ENCODE data around the gene MRPL52.
"Not testable (repeated sequence)": the region's sequence is repeated elsewhere in the genome, so short reads cannot be mapped to it uniquely, and the experiment has no call there.

MRPL52 gene

DNA sequence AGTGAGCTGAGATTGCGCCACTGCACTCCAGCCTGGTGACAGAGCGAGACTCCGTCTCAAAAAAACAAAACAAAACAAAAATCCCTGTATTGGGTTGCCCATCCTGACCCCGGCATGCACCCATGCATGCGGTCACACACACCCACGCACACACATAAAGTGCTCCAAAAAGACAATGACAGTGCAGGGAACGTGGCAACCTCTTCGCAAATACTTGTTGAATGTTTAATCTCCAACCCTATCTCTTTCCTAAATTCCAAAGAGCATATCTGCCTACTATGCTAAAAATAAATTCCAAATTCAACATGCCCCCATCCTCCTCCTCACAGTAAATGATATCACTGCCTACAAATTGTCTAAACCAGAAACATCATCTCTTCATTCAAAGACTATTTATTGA, 28.0 kb upstream of the MRPL52 start:
- Mint-ChIP-seq H3K4me1 (ENCODE audit: low read depth) (no peaks in the 10 kb centered on the region), H3K27ac (no peak overlapping the region), H3K9me3 (no peaks in the 10 kb centered on the region), H3K4me3 (no peak overlapping the region), H3K27me3 (peaks cover 25% of the 10 kb centered on the region), H3K36me3 (ENCODE audit: low read depth) (no peaks in the 10 kb centered on the region)
- DNase-seq: no peak

DNA sequence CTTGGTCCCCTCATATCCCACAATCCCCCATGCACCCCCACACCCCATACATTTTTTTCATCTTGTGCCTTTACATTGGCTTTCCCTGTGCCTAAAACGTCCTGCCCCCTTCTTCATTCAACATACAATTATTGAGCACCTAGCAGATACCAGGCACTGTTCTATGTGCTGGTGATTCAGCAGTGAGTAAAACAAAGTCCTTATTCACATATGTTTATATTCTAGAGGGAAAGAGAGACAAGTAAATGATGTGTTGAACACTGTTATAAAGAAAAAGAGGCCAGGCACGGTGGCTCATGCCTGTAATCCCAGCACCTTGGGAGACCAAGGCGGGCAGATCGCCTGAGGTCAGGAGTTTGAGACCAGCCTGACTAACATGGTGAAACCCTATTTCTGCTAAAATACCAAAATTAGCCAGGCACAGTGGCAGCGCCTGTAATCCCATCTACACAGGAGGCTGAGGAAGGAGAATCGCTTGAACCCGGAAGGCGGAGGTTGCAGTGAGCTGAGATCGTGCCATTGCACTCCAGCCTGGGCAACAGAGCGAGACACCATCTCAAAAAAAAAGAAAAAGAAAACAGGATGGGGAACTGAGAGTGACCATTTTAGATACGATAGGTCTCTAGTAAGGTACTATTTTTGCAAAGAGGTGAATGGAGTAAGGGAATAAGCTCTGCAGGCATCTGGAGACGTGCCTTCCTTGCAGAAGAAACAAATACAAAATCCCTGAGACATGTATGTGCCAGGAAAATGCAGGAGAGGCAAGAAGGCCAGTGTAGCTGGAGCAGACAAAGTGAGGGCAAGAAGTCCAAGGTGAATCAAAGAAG, 26.6 kb upstream of the MRPL52 start:
- no peak overlapping the region for H3K4me3 Mint-ChIP-seq
- no peaks in the 10 kb centered on the region for H3K36me3 Mint-ChIP-seq (ENCODE audit: low read depth)

DNA sequence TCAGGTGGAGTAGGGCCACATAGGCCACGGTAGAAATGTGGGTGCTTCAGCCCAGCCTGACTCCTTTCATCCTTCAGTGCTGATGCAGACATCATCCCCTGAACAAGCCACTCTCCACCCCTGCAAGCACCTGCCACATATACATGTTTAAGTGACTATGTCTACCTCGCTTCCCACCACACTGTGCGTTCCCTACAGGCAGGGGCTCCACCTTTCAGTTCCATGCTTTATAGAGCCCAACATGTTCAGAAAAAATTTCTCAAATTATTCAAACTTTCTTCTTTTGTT, 26.1 kb upstream of the MRPL52 start:
- H3K27me3 Mint-ChIP-seq: peaks cover 18% of the 10 kb centered on the region
- H3K9me3 Mint-ChIP-seq: no peaks in the 10 kb centered on the region
- H3K27ac Mint-ChIP-seq: no peak overlapping the region
- no peaks in the 10 kb centered on the region for H3K36me3 Mint-ChIP-seq (ENCODE audit: low read depth)
- no peaks in the 10 kb centered on the region for H3K4me1 Mint-ChIP-seq (ENCODE audit: low read depth)
- DNase-seq: no peak
- no peak overlapping the region for H3K4me3 Mint-ChIP-seq

More for the DNA sequence above, 26.6 kb upstream of the MRPL52 start:
- Mint-ChIP-seq H3K27me3 (peaks cover 20% of the 10 kb centered on the region), H3K4me1 (ENCODE audit: low read depth) (no peaks in the 10 kb centered on the region), H3K9me3 (no peaks in the 10 kb centered on the region), H3K27ac (no peak overlapping the region)
- no peak for DNase-seq

DNA sequence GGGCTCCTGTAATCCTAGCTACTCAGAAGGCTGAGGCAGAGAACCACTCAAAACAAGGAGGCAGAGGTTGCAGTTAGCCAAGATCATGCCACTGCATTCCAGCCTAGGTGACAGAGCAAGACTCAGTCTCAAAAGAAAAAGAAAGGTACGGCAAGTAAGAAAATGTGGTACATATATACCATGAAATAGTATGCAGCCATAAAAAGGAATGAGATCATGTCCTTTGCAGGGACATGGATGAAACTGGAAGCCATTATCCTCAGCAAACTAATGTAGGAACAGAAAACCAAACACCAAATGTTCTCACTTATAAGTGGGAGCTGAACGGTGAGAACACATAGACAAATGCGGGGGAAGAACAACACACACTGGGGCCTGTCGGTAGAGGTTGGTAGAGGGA, 24.5 kb upstream of the MRPL52 start:
- DNase-seq; H3K36me3 Mint-ChIP-seq (ENCODE audit: low read depth); H3K27me3 Mint-ChIP-seq; H3K9me3 Mint-ChIP-seq; H3K27ac Mint-ChIP-seq; H3K4me1 Mint-ChIP-seq (ENCODE audit: low read depth); H3K4me3 Mint-ChIP-seq: not testable (repeated sequence)

DNA sequence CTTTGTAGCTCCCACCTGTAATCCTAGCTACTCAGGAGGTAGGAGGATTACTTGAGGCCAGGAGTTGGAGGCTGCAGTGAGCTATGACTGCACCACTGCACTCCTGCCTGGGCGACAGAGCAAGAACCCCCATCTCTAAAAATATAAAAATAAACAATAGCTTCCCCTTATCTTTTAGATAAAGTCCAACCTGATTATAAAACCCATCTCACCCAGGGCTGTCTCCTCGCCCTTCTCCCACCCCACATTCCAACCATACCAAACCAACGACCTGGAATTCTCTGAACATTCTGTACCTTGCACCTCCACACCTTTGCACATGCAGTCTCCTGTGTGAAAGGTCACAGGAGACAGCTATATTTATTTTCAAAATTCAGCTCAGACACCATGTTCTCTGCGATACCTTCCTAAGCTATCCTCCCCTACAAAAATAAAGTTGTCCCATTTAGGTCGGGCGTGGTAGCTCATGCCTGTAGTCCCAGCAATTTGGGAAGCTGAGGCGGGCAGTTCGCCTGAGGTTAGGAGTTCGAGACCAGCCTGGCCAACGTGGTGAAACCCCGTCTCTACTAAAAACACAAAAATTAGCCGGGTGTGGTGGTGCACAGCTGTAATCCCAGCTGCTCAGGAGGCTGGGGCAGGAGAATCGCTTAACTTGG, 22.1 kb upstream of the MRPL52 start:
- Mint-ChIP-seq H3K27ac (no peak overlapping the region), H3K27me3 (no peaks in the 10 kb centered on the region), H3K36me3 (ENCODE audit: low read depth) (no peaks in the 10 kb centered on the region), H3K4me1 (ENCODE audit: low read depth) (peaks cover 2% of the 10 kb centered on the region), H3K9me3 (no peaks in the 10 kb centered on the region), H3K4me3 (no peak overlapping the region)
- no peak for DNase-seq

DNA sequence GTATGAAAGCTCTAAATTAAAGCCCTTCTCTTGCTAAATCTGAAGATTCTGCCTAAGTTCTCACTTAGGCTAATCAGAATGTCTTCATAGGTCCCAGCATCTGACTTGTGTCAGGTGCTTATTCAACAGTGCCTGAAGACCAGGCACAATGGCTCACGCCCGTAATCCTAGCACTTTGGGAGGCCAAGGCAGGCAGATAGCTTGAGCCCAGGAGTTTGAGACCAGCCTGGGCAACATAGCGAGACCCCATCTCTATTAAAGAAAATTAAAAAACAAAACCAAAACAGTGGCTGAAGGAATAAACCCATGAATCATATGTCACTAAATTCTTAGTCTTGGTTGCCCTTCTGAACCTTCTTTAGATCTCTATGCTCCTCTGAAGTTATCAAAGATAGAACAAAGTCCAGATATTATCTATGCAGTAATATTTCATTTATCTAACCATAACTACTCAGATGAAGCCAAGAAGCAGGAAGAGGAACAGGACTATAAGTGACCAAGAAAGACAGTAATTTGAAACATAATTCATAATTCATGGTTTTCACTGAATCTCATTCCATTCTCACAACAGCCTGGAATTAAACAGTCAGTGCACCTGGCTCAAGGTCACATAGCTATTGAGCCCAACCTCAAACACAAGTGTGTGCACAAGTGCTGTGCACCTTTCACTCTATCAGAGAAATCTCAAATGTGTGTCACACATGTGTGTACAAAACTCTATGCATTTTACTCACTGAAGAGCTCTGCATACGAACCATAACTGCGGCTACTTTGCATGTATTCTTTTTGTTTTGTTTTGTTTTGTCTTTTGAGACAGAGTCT, 21.1 kb upstream of the MRPL52 start:
- DNase-seq: no peak
- Mint-ChIP-seq H3K9me3 (no peaks in the 10 kb centered on the region), H3K4me3 (no peak overlapping the region), H3K27me3 (no peaks in the 10 kb centered on the region), H3K36me3 (ENCODE audit: low read depth) (no peaks in the 10 kb centered on the region), H3K4me1 (ENCODE audit: low read depth) (peaks cover 2% of the 10 kb centered on the region), H3K27ac (no peak overlapping the region)

DNA sequence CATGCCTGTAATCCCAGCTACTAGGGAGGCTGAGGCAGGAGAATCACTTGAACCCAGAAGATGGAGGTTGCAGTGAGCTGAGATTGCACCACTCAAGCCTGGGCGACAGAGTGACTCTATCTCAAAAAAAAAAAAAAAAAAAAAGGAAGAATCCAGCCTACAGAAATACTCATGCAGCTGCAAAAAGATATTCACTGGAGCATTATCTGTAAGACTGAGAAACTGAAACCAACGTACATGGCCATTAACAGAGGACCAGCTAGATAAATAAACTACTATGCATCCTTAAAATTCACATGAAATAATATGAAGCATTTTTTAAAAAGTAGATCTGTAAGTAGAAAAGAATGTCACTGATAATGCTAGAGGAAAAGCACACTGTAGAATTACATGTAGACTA, 18.0 kb upstream of the MRPL52 start:
- no peak for DNase-seq
- Mint-ChIP-seq H3K4me3 (no peak overlapping the region), H3K9me3 (no peaks in the 10 kb centered on the region), H3K27me3 (no peaks in the 10 kb centered on the region), H3K36me3 (ENCODE audit: low read depth) (no peaks in the 10 kb centered on the region), H3K4me1 (ENCODE audit: low read depth) (peaks cover 8% of the 10 kb centered on the region), H3K27ac (no peak overlapping the region)

DNA sequence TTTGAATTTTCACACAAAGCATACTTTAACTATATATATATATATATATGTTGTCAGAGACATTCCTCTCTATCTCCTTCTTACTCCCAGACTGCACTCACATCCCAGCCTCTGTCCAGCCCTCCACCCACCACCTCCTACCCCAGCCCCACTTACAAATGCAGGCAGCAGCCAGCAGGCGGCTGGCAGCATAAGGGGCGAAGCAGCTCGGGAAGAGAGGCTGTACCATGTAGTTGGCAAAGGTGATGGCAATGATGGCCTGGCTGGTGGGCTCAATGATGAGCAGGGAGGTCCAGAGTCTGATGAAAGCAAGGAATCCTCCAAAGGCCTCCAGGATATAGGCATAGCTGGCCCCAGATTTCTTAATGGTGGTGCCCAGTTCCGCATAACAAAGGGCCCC, 16.9 kb upstream of the MRPL52 start:
- Mint-ChIP-seq H3K36me3 (ENCODE audit: low read depth) (no peaks in the 10 kb centered on the region), H3K9me3 (no peaks in the 10 kb centered on the region), H3K4me1 (ENCODE audit: low read depth) (peaks cover 8% of the 10 kb centered on the region), H3K27me3 (no peaks in the 10 kb centered on the region), H3K4me3 (no peak overlapping the region), H3K27ac (no peak overlapping the region)
- no peak for DNase-seq

DNA sequence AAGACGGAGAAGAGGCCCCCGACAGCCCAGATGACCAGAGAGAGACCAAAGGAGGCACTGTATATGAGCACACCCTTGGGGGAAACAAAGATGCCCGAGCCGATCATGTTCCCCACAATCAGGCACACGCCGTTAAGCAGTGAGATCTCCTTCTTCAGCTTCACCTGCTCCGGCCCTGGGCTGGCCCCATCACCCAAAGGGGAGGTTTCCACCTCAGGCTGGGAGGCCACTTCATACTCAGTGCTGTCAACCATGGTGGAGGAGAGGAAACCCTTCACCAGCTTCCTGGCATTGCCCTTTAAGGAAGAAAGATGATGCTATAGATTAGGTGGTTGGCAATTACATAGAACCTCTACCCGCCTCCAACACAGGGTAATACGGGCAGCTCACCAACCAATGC, 16.5 kb upstream of the MRPL52 start:
- peaks cover 8% of the 10 kb centered on the region for H3K4me1 Mint-ChIP-seq (ENCODE audit: low read depth)
- no peaks in the 10 kb centered on the region for H3K36me3 Mint-ChIP-seq (ENCODE audit: low read depth)
- no peaks in the 10 kb centered on the region for H3K9me3 Mint-ChIP-seq
- no peak overlapping the region for H3K4me3 Mint-ChIP-seq
- no peak overlapping the region for H3K27ac Mint-ChIP-seq
- H3K27me3 Mint-ChIP-seq: no peaks in the 10 kb centered on the region
- no peak for DNase-seq

DNA sequence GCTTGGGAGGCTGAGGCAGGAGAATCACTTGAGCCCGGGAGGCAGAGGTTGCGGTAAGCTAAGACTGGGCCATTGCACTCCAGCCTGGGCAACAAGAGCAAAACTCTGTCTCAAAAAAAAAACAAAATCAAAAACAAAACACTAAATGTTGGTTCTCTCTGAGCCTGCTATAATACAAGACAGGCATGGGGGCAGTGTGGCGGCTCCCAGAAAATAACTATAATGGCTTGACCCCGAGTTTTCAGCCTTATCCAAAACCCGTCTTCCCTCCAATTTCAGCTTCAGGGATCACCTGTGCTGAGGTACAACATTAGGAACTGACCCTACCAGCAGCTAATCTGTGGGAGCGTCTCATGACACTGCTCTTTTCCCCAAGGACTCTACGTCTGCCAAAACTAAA, 15.3 kb upstream of the MRPL52 start:
- Mint-ChIP-seq H3K27ac (no peak overlapping the region), H3K4me3 (no peak overlapping the region), H3K36me3 (ENCODE audit: low read depth) (no peaks in the 10 kb centered on the region), H3K27me3 (no peaks in the 10 kb centered on the region), H3K4me1 (ENCODE audit: low read depth) (peaks cover 14% of the 10 kb centered on the region), H3K9me3 (no peaks in the 10 kb centered on the region)
- DNase-seq: no peak

DNA sequence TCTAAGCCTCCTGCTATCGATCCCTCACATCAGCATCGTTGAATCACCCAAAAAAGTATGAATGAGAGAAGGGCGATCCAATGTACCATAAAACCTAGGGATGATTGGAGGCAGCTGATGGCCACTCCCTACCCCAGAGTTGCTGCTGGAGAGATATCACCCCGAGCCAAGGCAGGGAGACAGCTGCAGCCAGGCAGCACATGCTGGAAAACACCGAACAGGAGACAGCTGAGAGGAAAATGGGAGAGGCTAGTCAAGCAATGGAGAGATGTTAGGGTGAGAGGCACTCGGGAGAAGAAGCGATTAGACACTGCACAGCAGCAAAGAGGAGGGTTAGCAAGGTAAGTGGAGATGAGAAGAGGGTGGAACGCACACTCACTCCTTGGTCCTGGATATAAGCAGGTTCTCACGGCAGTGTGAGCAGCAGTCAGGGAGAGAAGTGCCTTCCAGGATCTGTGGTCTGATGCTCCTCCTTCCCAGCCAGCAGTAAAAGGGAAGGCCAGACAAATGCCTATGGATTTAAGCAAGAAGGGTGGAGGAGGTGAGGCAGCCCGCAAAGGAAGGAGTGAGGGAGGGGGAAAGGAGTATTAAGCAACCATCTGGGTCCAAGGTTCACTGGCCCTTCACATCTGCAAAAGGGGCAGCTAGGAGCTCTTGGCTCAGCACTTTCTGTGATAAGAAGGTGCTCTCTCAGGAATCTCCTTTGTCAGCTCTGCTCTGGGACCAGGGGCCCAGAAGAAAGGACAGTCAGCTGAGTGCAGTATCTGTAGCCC, 14.6 kb upstream of the MRPL52 start, which contains the start of gene SLC7A7:
SLC7A7 (minus strand) TSS at position 495 of the 773 bp plus-strand sequence. CDS start 2,037 bp downstream, outside the sequence.
- Mint-ChIP-seq H3K4me3 (no peak within 1 kb of the TSS), H3K36me3 (ENCODE audit: low read depth) (no peaks in the 10 kb centered on the region), H3K27me3 (peaks cover 3% of the 10 kb centered on the region), H3K27ac (no peak within 1 kb of the TSS), H3K9me3 (no peaks in the 10 kb centered on the region), H3K4me1 (ENCODE audit: low read depth) (peaks cover 18% of the 10 kb centered on the region)
- DNase-seq: no peak

DNA sequence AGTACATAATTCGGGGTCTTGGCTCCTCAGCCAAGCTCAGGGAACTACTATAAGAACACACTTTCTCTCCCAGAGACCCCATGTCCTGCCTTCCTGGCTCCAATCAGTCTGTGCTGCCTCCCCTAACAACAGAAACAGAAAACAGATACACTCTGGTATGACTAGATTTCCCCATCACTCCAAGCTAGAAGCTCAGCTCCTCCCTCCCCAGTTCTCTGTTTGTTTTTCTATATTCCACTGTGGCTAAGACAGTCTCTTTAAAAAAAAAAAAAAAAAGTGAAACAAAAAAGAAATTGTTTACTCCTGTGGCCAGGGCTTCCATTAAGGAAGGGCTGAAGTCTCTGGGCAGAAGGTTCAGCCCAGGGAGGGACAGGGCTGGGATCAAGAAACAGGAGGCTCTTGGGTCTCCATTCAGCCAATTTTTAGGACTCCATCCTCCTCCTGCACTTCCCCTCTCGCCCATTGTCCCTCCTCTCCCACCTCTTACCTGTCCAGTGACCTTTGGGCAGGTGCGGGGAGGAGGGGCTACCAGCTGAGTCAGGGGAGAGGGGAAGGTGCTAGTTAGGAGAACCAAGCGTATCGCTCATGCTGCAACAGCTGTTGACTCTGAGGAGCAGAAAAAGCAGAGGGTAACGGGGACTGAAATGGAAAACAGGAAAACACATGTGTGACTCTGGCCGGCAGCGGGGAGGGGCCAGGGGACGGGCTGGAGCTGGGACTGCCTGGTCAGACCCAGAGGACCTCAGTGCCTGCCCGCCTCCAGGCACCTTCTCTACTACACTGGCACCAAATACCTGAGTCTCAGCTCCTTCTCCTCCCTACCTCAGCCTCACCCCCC, 10.3 kb upstream of the MRPL52 start:
- Mint-ChIP-seq H3K9me3 (no peaks in the 10 kb centered on the region), H3K4me3 (no peak overlapping the region), H3K4me1 (ENCODE audit: low read depth) (peaks cover 27% of the 10 kb centered on the region), H3K27ac (no peak overlapping the region), H3K36me3 (ENCODE audit: low read depth) (no peaks in the 10 kb centered on the region), H3K27me3 (peaks cover 21% of the 10 kb centered on the region)
- DNase-seq: no peak

DNA sequence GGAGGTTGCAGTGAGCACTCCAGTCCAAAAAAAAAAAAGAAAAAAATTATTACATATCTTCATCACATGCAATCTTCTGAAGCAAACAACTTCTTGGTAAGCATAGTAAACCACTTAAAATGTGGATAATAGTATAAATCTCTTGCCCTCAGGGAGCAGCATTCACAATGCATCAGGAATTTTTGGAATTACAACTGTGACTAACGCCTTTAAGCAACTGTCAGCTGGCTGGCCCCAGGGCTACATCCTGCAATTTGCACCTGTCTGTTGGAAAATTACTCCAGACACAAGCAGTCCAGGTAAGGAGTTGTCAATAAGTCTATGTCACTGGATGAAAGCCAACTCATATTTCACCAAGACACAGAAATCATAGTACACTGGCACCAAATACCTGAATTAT, 9.0 kb upstream of the MRPL52 start:
- Mint-ChIP-seq H3K36me3 (ENCODE audit: low read depth) (no peaks in the 10 kb centered on the region), H3K27me3 (peaks cover 21% of the 10 kb centered on the region), H3K4me3 (no peak overlapping the region), H3K27ac (no peak overlapping the region), H3K9me3 (no peaks in the 10 kb centered on the region), H3K4me1 (ENCODE audit: low read depth) (peaks cover 33% of the 10 kb centered on the region)
- no peak for DNase-seq

Data from activated T-cell treated with anti-CD3 and anti-CD28 coated beads, Interleukin-2, amount 50 U/mL, for 24 hours (primary cell).